Measurements from ENCODE around the gene MDN1. TPM values are rescaled to one million over a fixed set of nuclear protein-coding genes. Genes with fewer than 3 reads are reported as not detected.
A peak's percentile ranks its signal among the peaks of the same experiment; 100 is the strongest.
"Not testable (repeated sequence)": the region's sequence is repeated elsewhere in the genome, so short reads cannot be mapped to it uniquely, and the experiment has no call there.

MDN1 gene
- total and polyA plus RNA-seq, 8 donors: 24.6 to 42.2 (median 39.7) TPM

GRCh38 chr6:89829472-89830169 is 10.0 kb upstream of the MDN1 start, which contains the start of gene CASP8AP2:
Gene CASP8AP2 (plus strand): TSS chr6:89829880.
- DNase-seq (peak; percentile 93 to 99 (median 97)), ATAC-seq (peak; percentile 98)
- no peak for TF ChIP-seq CTCF (IDR thresholded peaks at IDR 0.05)
- Histone ChIP-seq H3K36me3 (peaks cover 0 to 14% of the 10 kb centered on the region in 2 donors), H3K4me3 (peak within 1 kb of the TSS; percentile 76 to 79), H3K27ac (peak within 1 kb of the TSS; percentile 91), H3K9me3 (no peaks in the 10 kb centered on the region), H3K27me3 (no peaks in the 10 kb centered on the region), H3K4me1 (peaks cover 8 to 13% of the 10 kb centered on the region in 2 donors)
- intact Hi-C loops (cut with DNase I): no loop called here

- Histone ChIP-seq H3K4me1 (peaks cover 8 to 13% of the 10 kb centered on the region in 2 donors), H3K27me3 (no peaks in the 10 kb centered on the region), H3K27ac (peak overlapping the region; percentile 91), H3K9me3 (no peaks in the 10 kb centered on the region), H3K36me3 (peaks cover 0 to 14% of the 10 kb centered on the region in 2 donors), H3K4me3 (peak overlapping the region; percentile 66 to 76)
- intact Hi-C loops (cut with DNase I): no loop called here
- ATAC-seq (peak; percentile 28), DNase-seq (peak in 1 of 4 donors; percentile 7)
- no peak for TF ChIP-seq CTCF (IDR thresholded peaks at IDR 0.05)
Observed at GRCh38 chr6:89828988-89829471, 9.4 kb upstream of the MDN1 start.

GRCh38 chr6:89828475-89828987 is 8.9 kb upstream of the MDN1 start:
- peaks cover 8 to 13% of the 10 kb centered on the region in 2 donors for H3K4me1 ChIP-seq
- H3K27me3 ChIP-seq; DNase-seq; H3K9me3 ChIP-seq; ATAC-seq; intact Hi-C loops (cut with DNase I): not testable (repeated sequence)
- peaks cover 0 to 14% of the 10 kb centered on the region in 2 donors for H3K36me3 ChIP-seq
- peak overlapping the region; percentile 91 for H3K27ac ChIP-seq
- H3K4me3 ChIP-seq: peak overlapping the region; percentile 66 to 76

- no peaks in the 10 kb centered on the region for H3K36me3 ChIP-seq
- ATAC-seq (peak; percentile 12), DNase-seq (peak in 1 of 4 donors; percentile 44)
- H3K4me1 ChIP-seq: peaks cover 8 to 10% of the 10 kb centered on the region in 2 donors
- H3K9me3 ChIP-seq: no peaks in the 10 kb centered on the region
- no peak overlapping the region for H3K27ac ChIP-seq
- intact Hi-C loops (cut with DNase I): no loop called here
- H3K4me3 ChIP-seq: no peak overlapping the region
- H3K27me3 ChIP-seq: no peaks in the 10 kb centered on the region
- no peak for TF ChIP-seq CTCF (IDR thresholded peaks at IDR 0.05)
Observed at GRCh38 chr6:89826029-89826528, 6.5 kb upstream of the MDN1 start.

GRCh38 chr6:89818977-89819335 is 638 bp downstream of the MDN1 start:
- Histone ChIP-seq H3K4me3 (peak overlapping the region; percentile 87 to 89), H3K9me3 (no peaks in the 10 kb centered on the region), H3K4me1 (peaks cover 12 to 33% of the 10 kb centered on the region in 2 donors), H3K27me3 (no peaks in the 10 kb centered on the region), H3K27ac (peak overlapping the region; percentile 84 to 90), H3K36me3 (no peaks in the 10 kb centered on the region)
- ATAC-seq (peak; percentile 57), DNase-seq (peak in 2 of 4 donors; percentile 31 to 38)
- no peak for TF ChIP-seq CTCF (IDR thresholded peaks at IDR 0.05)
- intact Hi-C loops (cut with DNase I): no loop called here
